SK-N-SH treated with all-trans-retinoic acid at 6 μM for 48 hours (cell line): Measurements from ENCODE around the gene AKAP13.

ENCODE experiments used
- ATAC-seq: fragments of 200-7000 bp; cut with Tn5 transposase; 3 replicates; pipeline ENCODE4 v1.9.1; 2020; ENCODE audit warnings: mild to moderate bottlenecking, moderate library complexity
- ARNTL ChIP-seq: fragments of 450-650 bp; formaldehyde crosslinking; IDR thresholded peaks from 2 replicates; pipeline ENCODE4 v1.5.0; 2020; ENCODE audit warnings: low read depth, mild to moderate bottlenecking, moderate library complexity, borderline replicate concordance
- BACH2 ChIP-seq: fragments of 250-450 bp; sonication (Bioruptor Pico); IDR thresholded peaks from 2 replicates; pipeline ENCODE4 v1.9.0; 2021; ENCODE audit warnings: mild to moderate bottlenecking, borderline replicate concordance
- CSDC2 ChIP-seq: fragments of 250-450 bp; sonication (Bioruptor Pico); IDR thresholded peaks from 2 replicates; pipeline ENCODE4 v1.5.0; 2020; ENCODE audit warnings: mild to moderate bottlenecking, moderate library complexity
- ESRRG ChIP-seq: fragments of 250-450 bp; sonication (Bioruptor Pico); IDR thresholded peaks from 2 replicates; pipeline ENCODE4 v1.6.1; 2021; ENCODE audit warnings: mild to moderate bottlenecking
- GLIS3 ChIP-seq: fragments of 250-450 bp; sonication (Bioruptor Pico); IDR thresholded peaks from 2 replicates; pipeline ENCODE4 v1.5.0; 2020; ENCODE audit warnings: mild to moderate bottlenecking, moderate library complexity
- ISL1 ChIP-seq: fragments of 250-450 bp; sonication (Bioruptor Pico); IDR thresholded peaks from 2 replicates; pipeline ENCODE4 v2.1.2; 2022; ENCODE audit warnings: mild to moderate bottlenecking, moderate library complexity
- OSR1 ChIP-seq: fragments of 250-450 bp; sonication (Bioruptor Pico); IDR thresholded peaks from 2 replicates; pipeline ENCODE4 v1.8.0; 2022; ENCODE audit warnings: moderate library complexity, mild to moderate bottlenecking, inconsistent platforms
- POU6F1 ChIP-seq: fragments of 250-450 bp; sonication (Bioruptor Pico); IDR thresholded peaks from 2 replicates; pipeline ENCODE4 v1.8.0; 2021; ENCODE audit warnings: low read depth, mild to moderate bottlenecking, moderate library complexity, borderline replicate concordance
- PPARA ChIP-seq: fragments of 250-450 bp; sonication (Bioruptor Pico); IDR thresholded peaks from 2 replicates; pipeline ENCODE4 v1.5.0; 2020; ENCODE audit warnings: mild to moderate bottlenecking, borderline replicate concordance
- RARB ChIP-seq: fragments of 250-450 bp; sonication (Bioruptor Pico); IDR thresholded peaks from 2 replicates; pipeline ENCODE4 v1.8.0; 2021; ENCODE audit warnings: mild to moderate bottlenecking, moderate library complexity
- SNAI2 ChIP-seq: fragments of 250-450 bp; sonication (Bioruptor Pico); IDR thresholded peaks from 2 replicates; pipeline ENCODE4 v1.5.0; 2020; ENCODE audit warnings: mild to moderate bottlenecking, moderate library complexity
- TCF4 ChIP-seq: fragments of 250-450 bp; sonication (Bioruptor Pico); IDR thresholded peaks from 2 replicates; pipeline ENCODE4 v1.8.0; 2021; ENCODE audit warnings: mild to moderate bottlenecking, moderate library complexity, borderline replicate concordance
- TOX ChIP-seq: fragments of 250-450 bp; sonication (Bioruptor Pico); IDR thresholded peaks from 2 replicates; pipeline ENCODE4 v1.8.0; 2021; ENCODE audit warnings: mild to moderate bottlenecking, moderate library complexity, borderline replicate concordance
- ZFP3 ChIP-seq: fragments of 250-450 bp; sonication (Bioruptor Pico); IDR thresholded peaks from 2 replicates; pipeline ENCODE4 v1.5.0; 2020; ENCODE audit warnings: mild to moderate bottlenecking, moderate library complexity
- ZFP30 ChIP-seq: fragments of 450-650 bp; formaldehyde crosslinking; IDR thresholded peaks from 2 replicates; pipeline ENCODE4 v1.5.0; 2022; ENCODE audit warnings: mild to moderate bottlenecking, moderate library complexity
- ZNF565 ChIP-seq: fragments of 450-650 bp; formaldehyde crosslinking; conservative IDR thresholded peaks from 2 replicates; pipeline ENCODE4 v1.5.0; 2020; ENCODE audit warnings: low read depth, mild to moderate bottlenecking, moderate library complexity
- ZNF70 ChIP-seq: fragments of 450-650 bp; formaldehyde crosslinking; IDR thresholded peaks from 2 replicates; pipeline ENCODE4 v1.5.0; 2020; ENCODE audit warnings: mild to moderate bottlenecking, moderate library complexity
- ZNF8 ChIP-seq: fragments of 450-650 bp; formaldehyde crosslinking; IDR thresholded peaks from 2 replicates; pipeline ENCODE4 v1.5.0; 2020; ENCODE audit warnings: mild to moderate bottlenecking, moderate library complexity
- TF ChIP-seq, protein P1 (sequence below): fragments of 250-450 bp; sonication (Bioruptor Pico); IDR thresholded peaks from 2 replicates; pipeline ENCODE4 v1.5.1; 2021; ENCODE audit warnings: mild to moderate bottlenecking, moderate library complexity
- TF ChIP-seq, protein P2 (sequence below): fragments of 250-450 bp; sonication (Bioruptor Pico); IDR thresholded peaks from 2 replicates; pipeline ENCODE4 v1.8.0; 2020; ENCODE audit warnings: mild to moderate bottlenecking, moderate library complexity, borderline replicate concordance
- TF ChIP-seq, protein P3 (sequence below): fragments of 250-450 bp; sonication (Bioruptor Pico); IDR thresholded peaks from 2 replicates; pipeline ENCODE4 v1.5.1; 2020; ENCODE audit warnings: low read depth, mild to moderate bottlenecking, moderate library complexity
- TF ChIP-seq, protein P4 (sequence below): fragments of 250-450 bp; sonication (Bioruptor Pico); IDR thresholded peaks from 2 replicates; pipeline ENCODE4 v1.5.0; 2020; ENCODE audit warnings: mild to moderate bottlenecking, moderate library complexity

The AKAP13 gene

DNA sequence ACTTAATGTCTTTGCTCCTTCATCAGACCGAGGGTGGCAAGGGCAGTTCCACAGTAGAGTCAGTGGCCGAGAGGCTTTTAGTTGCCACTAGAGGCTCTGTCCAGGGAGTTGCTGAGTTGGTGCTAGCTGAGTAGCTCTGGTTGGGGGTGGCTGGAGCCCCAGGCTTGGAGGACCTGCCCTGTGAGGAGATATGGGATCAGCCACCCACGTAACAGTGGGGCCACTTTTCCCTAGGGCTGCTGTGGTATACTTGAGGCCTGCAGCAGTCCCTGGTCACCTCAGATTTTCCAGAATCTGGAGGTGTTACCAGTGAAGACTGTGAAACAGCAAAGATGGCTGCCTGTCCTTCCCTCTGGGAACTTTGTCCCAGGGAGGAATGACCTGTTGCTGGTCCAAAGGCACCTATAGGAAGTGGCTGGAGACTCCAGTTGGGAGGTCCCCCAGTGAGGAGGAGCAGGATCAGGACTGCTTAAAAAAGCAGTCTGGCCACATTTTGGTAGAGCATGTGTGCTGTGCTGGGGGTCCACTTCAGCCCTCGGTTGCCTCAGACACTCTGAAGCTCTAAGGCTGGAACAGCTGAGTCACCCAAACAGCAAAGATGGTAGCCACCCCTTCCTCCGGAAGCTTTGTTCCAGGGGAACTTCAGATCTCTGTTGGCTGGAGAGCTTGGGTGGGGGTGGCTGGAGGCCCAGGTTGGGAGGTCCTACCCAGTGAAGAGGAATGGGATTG, 72.9 kb downstream of the AKAP13 start:
- no peak for TF ChIP-seq BACH2
- TF ChIP-seq, protein P1, sequence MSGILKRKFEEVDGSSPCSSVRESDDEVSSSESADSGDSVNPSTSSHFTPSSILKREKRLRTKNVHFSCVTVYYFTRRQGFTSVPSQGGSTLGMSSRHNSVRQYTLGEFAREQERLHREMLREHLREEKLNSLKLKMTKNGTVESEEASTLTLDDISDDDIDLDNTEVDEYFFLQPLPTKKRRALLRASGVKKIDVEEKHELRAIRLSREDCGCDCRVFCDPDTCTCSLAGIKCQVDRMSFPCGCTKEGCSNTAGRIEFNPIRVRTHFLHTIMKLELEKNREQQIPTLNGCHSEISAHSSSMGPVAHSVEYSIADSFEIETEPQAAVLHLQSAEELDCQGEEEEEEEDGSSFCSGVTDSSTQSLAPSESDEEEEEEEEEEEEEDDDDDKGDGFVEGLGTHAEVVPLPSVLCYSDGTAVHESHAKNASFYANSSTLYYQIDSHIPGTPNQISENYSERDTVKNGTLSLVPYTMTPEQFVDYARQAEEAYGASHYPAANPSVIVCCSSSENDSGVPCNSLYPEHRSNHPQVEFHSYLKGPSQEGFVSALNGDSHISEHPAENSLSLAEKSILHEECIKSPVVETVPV, result no peak
- TF ChIP-seq TCF4, result no peak
- TF ChIP-seq SNAI2 (CRISPR knock-in tag), result no peak
- no peak for TF ChIP-seq PPARA (CRISPR knock-in tag)
- TF ChIP-seq TOX (CRISPR knock-in tag), result no peak
- no peak for TF ChIP-seq ZNF8
- no peak for TF ChIP-seq ZNF70 (CRISPR knock-in tag)
- TF ChIP-seq ZFP30 (CRISPR knock-in tag), result no peak
- TF ChIP-seq ZFP3 (CRISPR knock-in tag), result no peak
- TF ChIP-seq, protein P2, sequence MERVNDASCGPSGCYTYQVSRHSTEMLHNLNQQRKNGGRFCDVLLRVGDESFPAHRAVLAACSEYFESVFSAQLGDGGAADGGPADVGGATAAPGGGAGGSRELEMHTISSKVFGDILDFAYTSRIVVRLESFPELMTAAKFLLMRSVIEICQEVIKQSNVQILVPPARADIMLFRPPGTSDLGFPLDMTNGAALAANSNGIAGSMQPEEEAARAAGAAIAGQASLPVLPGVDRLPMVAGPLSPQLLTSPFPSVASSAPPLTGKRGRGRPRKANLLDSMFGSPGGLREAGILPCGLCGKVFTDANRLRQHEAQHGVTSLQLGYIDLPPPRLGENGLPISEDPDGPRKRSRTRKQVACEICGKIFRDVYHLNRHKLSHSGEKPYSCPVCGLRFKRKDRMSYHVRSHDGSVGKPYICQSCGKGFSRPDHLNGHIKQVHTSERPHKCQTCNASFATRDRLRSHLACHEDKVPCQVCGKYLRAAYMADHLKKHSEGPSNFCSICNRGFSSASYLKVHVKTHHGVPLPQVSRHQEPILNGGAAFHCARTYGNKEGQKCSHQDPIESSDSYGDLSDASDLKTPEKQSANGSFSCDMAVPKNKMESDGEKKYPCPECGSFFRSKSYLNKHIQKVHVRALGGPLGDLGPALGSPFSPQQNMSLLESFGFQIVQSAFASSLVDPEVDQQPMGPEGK (CRISPR knock-in tag), result no peak
- TF ChIP-seq ESRRG, result no peak
- TF ChIP-seq ARNTL (CRISPR knock-in tag), result no peak
- no peak for TF ChIP-seq GLIS3
- no peak for TF ChIP-seq CSDC2 (CRISPR knock-in tag)
- no peak for TF ChIP-seq ISL1 (CRISPR knock-in tag)
- no peak for TF ChIP-seq POU6F1 (CRISPR knock-in tag)
- TF ChIP-seq, protein P3, sequence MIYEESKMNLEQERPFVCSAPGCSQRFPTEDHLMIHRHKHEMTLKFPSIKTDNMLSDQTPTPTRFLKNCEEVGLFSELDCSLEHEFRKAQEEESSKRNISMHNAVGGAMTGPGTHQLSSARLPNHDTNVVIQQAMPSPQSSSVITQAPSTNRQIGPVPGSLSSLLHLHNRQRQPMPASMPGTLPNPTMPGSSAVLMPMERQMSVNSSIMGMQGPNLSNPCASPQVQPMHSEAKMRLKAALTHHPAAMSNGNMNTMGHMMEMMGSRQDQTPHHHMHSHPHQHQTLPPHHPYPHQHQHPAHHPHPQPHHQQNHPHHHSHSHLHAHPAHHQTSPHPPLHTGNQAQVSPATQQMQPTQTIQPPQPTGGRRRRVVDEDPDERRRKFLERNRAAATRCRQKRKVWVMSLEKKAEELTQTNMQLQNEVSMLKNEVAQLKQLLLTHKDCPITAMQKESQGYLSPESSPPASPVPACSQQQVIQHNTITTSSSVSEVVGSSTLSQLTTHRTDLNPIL (CRISPR knock-in tag), result no peak
- no peak for TF ChIP-seq RARB
- no peak for ATAC-seq

GRCh38 chr15:85454403-85454802, 74.0 kb downstream of the AKAP13 start:
- TF ChIP-seq OSR1 (CRISPR knock-in tag) (no peak), ESRRG (no peak), SNAI2 (CRISPR knock-in tag) (no peak), ZNF565 (no peak), ZNF70 (CRISPR knock-in tag) (no peak), ARNTL (CRISPR knock-in tag) (no peak), ZNF8 (no peak), ISL1 (CRISPR knock-in tag) (no peak), CSDC2 (CRISPR knock-in tag) (no peak), ZFP3 (CRISPR knock-in tag) (no peak), GLIS3 (no peak), BACH2 (no peak), TCF4 (no peak), RARB (no peak)
- TF ChIP-seq, protein P3 (CRISPR knock-in tag), result no peak
- TF ChIP-seq, protein P4, sequence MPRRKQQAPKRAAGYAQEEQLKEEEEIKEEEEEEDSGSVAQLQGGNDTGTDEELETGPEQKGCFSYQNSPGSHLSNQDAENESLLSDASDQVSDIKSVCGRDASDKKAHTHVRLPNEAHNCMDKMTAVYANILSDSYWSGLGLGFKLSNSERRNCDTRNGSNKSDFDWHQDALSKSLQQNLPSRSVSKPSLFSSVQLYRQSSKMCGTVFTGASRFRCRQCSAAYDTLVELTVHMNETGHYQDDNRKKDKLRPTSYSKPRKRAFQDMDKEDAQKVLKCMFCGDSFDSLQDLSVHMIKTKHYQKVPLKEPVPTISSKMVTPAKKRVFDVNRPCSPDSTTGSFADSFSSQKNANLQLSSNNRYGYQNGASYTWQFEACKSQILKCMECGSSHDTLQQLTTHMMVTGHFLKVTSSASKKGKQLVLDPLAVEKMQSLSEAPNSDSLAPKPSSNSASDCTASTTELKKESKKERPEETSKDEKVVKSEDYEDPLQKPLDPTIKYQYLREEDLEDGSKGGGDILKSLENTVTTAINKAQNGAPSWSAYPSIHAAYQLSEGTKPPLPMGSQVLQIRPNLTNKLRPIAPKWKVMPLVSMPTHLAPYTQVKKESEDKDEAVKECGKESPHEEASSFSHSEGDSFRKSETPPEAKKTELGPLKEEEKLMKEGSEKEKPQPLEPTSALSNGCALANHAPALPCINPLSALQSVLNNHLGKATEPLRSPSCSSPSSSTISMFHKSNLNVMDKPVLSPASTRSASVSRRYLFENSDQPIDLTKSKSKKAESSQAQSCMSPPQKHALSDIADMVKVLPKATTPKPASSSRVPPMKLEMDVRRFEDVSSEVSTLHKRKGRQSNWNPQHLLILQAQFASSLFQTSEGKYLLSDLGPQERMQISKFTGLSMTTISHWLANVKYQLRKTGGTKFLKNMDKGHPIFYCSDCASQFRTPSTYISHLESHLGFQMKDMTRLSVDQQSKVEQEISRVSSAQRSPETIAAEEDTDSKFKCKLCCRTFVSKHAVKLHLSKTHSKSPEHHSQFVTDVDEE (CRISPR knock-in tag), result no peak
- TF ChIP-seq, protein P2 (CRISPR knock-in tag), result no peak
- no peak for ATAC-seq
